HepG2 (cell line): Measurements from ENCODE around the gene AHCYL1. TPM values are rescaled to one million over a fixed set of nuclear protein-coding genes. Genes with fewer than 3 reads are reported as not detected.

Experiments used
- ARID3A ChIP-seq: IDR thresholded peaks from 2 replicates; pipeline ENCODE4 v1.6.1; 2012; ENCODE audit warnings: low read depth, low read length, improper control_type of control experiment
- ATF6 ChIP-seq: sonication (generic); formaldehyde crosslinking; conservative IDR thresholded peaks from 2 replicates; pipeline ENCODE4 v1.4.0; 2020; ENCODE audit warnings: missing genetic modification reagents
- ELF3 ChIP-seq: IDR thresholded peaks from 2 replicates; pipeline ENCODE4 v1.6.1; 2016; ENCODE audit warnings: missing genetic modification reagents, missing compliant biosample characterization
- FUBP1 ChIP-seq: sonication (generic); formaldehyde crosslinking; IDR thresholded peaks from 2 replicates; pipeline ENCODE4 v1.5.1; 2020; ENCODE audit warnings: missing genetic modification reagents, mild to moderate bottlenecking, borderline replicate concordance
- GABPB1 ChIP-seq: IDR thresholded peaks from 2 replicates; pipeline ENCODE4 v1.6.1; 2016; ENCODE audit warnings: mild to moderate bottlenecking, missing genetic modification reagents, moderate library complexity, missing compliant biosample characterization
- GATA4 ChIP-seq: sonication (generic); IDR thresholded peaks from 2 replicates; pipeline ENCODE4 v1.6.1; 2016; ENCODE audit warnings: antibody characterized with exemption, low read depth, borderline replicate concordance
- HNRNPH1 ChIP-seq: fragments of 200-400 bp; formaldehyde crosslinking; optimal IDR thresholded peaks from 2 replicates; pipeline ENCODE3; 2017; ENCODE audit warnings: mild to moderate bottlenecking, low read depth, low read length
- MAX ChIP-seq: IDR thresholded peaks from 2 replicates; pipeline ENCODE4 v1.6.1; 2012; ENCODE audit warnings: inconsistent platforms
- MEIS1 ChIP-seq: sonication (generic); formaldehyde crosslinking; IDR thresholded peaks from 2 replicates; pipeline ENCODE4 v1.9.0; 2021; ENCODE audit warnings: mild to moderate bottlenecking, missing genetic modification reagents, moderate library complexity, borderline replicate concordance
- MLX ChIP-seq: IDR thresholded peaks from 2 replicates; pipeline ENCODE4 v1.6.1; 2016
- NCOA2 ChIP-seq: sonication (generic); formaldehyde crosslinking; IDR thresholded peaks from 2 replicates; pipeline ENCODE4 v1.8.0; 2022; ENCODE audit warnings: inconsistent platforms
- PAXIP1 ChIP-seq: sonication (generic); formaldehyde crosslinking; conservative IDR thresholded peaks from 2 replicates; pipeline ENCODE4 v1.4.0; 2020; ENCODE audit warnings: mild to moderate bottlenecking, missing genetic modification reagents, moderate library complexity
- SALL1 ChIP-seq: sonication (generic); formaldehyde crosslinking; IDR thresholded peaks from 2 replicates; pipeline ENCODE4 v1.8.0; 2022; ENCODE audit warnings: mild to moderate bottlenecking, missing genetic modification reagents
- SAP130 ChIP-seq: IDR thresholded peaks from 2 replicates; pipeline ENCODE4 v1.6.1; 2016; ENCODE audit warnings: low read depth
- SRSF9 ChIP-seq: fragments of 200-400 bp; formaldehyde crosslinking; IDR thresholded peaks from 2 replicates; pipeline ENCODE4 v1.6.1; 2018; ENCODE audit warnings: borderline replicate concordance, mild to moderate bottlenecking, low read depth, low read length; ENCODE audit not compliant: insufficient read depth, poor library complexity, severe bottlenecking
- TMF1 ChIP-seq: sonication (generic); formaldehyde crosslinking; IDR thresholded peaks from 2 replicates; pipeline ENCODE4 v1.8.1; 2022; ENCODE audit warnings: low read depth, missing genetic modification reagents
- ZNF24 ChIP-seq: fragments of 450-650 bp; IDR thresholded peaks from 2 replicates; pipeline ENCODE4 v1.6.1; 2017; ENCODE audit warnings: antibody characterized with exemption, mild to moderate bottlenecking
- ZNF317 ChIP-seq: sonication (generic); formaldehyde crosslinking; IDR thresholded peaks from 2 replicates; pipeline ENCODE4 v1.5.0; 2020; ENCODE audit warnings: mild to moderate bottlenecking, missing genetic modification reagents
- ZNF766 ChIP-seq: sonication (generic); formaldehyde crosslinking; IDR thresholded peaks from 2 replicates; pipeline ENCODE4 v1.5.0; 2020; ENCODE audit warnings: missing genetic modification reagents, borderline replicate concordance
- ZNF780A ChIP-seq: sonication (generic); formaldehyde crosslinking; IDR thresholded peaks from 2 replicates; pipeline ENCODE4 v1.8.0; 2022; ENCODE audit warnings: mild to moderate bottlenecking, missing genetic modification reagents, moderate library complexity
- ZSCAN31 ChIP-seq: sonication (generic); formaldehyde crosslinking; IDR thresholded peaks from 2 replicates; pipeline ENCODE4 v1.5.0; 2020; ENCODE audit warnings: low read depth, mild to moderate bottlenecking, missing genetic modification reagents
- polyA plus RNA-seq, 8 experiments: library from polyadenylated mRNA; depleted of rRNA in 3 of 8; stranded (reverse) in 7 of 8; unstranded in 1 of 8; fragments of >200 nt; fragmentation: Illumina TruSeq in 4 of 8; extraction: Trizol in 4 of 8; gene quantifications; 2 replicates each; pipeline versions ENCODE4 v1.2.1 to v1.2.3, GENCODE V29; 2011 to 2016; ENCODE audit warnings: low read depth in 4 of 8, missing spikeins in 1 of 8, mixed read lengths in 1 of 8; ENCODE audit not compliant: insufficient read depth in 1 of 8
- total RNA-seq, 5 experiments: library from RNA; depleted of rRNA; stranded (reverse); fragments of >200 nt; fragmentation: Illumina TruSeq; extraction: Trizol; gene quantifications; 2 replicates each; pipeline ENCODE4 v1.2.3, GENCODE V29; 2016; ENCODE audit warnings: low read depth in 1 of 5

Gene AHCYL1
- total and polyA plus RNA-seq, 2 of the 13 experiments (the other 11 are each of a cell fraction or from before 2014, with no cell fraction given): 40.9 to 76.3 TPM

- TF ChIP-seq SRSF9: no peak
- TF ChIP-seq ZSCAN31 (CRISPR knock-in tag): no peak
- peak; percentile 70 for TF ChIP-seq MAX
- peak; percentile 93 for TF ChIP-seq PAXIP1
- no peak for TF ChIP-seq FUBP1 (CRISPR knock-in tag)
- peak; percentile 38; the same call in 1 of the 2 replicates for TF ChIP-seq GABPB1 (CRISPR knock-in tag)
- peak; percentile 92 for TF ChIP-seq SAP130 (CRISPR knock-in tag)
- peak; percentile 94 for TF ChIP-seq ELF3
- no peak for TF ChIP-seq MEIS1
- no peak for TF ChIP-seq ZNF24
- TF ChIP-seq ATF6 (CRISPR knock-in tag): no peak
- peak; percentile 21; the same call in 1 of the 2 replicates for TF ChIP-seq GATA4
- no peak for TF ChIP-seq ZNF766 (CRISPR knock-in tag)
- peak; percentile 78 for TF ChIP-seq ARID3A
- peak; percentile 90 for TF ChIP-seq SALL1 (CRISPR knock-in tag)
- TF ChIP-seq HNRNPH1: no peak
- no peak for TF ChIP-seq ZNF780A (CRISPR knock-in tag)
- TF ChIP-seq MLX (CRISPR knock-in tag): peak; percentile 75; the same call in 1 of the 2 replicates
- TF ChIP-seq TMF1: no peak
- peak; percentile 79; the same call in 1 of the 2 replicates for TF ChIP-seq ZNF317 (CRISPR knock-in tag)
- peak; percentile 66 for TF ChIP-seq NCOA2 (CRISPR knock-in tag)
These were observed 49.1 kb upstream of the AHCYL1 start (continued) for GRCh38 chr1:109935451-109935900.
